Glomerular visceral epithelial cell (primary cell): ENCODE results near the gene PDCD1.
"Not testable (repeated sequence)": the region's sequence is repeated elsewhere in the genome, so short reads cannot be mapped to it uniquely, and the experiment has no call there.

Experiments used
- DNase-seq: peaks from one replicate; pipeline ENCODE4 v3.0.0-alpha.2; 2016; ENCODE audit errors: extremely low spot score

PDCD1 gene

DNA sequence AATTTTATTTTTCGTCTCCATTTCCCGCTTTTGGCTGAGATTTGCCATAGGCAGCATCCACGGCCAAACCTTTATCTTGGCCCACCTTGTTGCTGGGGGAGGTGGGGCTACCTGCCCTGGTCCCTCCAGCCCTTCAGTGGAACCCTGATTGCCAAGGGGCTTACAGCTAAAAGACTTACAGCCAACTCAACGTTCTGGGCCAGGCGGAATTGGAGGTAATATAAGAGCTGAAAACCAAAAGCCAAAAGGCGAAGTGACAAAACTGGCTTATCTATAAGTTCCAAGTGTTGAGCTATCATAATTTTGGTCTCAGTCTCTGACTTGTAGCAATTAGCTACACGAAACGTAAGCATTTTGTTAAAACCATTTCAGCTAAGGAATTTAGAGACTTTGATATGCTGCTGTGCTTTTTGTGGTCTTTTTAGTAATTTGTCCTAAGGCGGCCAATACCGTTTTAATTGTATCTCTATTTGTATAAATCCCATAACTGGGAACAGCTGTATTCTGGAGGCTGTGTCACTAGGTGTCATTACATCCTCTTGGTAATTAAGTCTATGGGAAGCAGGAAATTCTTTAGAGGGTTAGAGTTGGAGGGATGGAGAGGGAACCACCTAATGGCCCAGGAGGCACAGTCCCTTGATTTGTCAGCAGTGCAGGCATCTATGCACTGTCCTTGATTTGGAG is 24.0 kb downstream of the PDCD1 start:
- DNase-seq = no peak

- not testable (repeated sequence) for DNase-seq
These were observed 24.8 kb downstream of the PDCD1 start for GRCh38 chr2:241833756-241834526.

GRCh38 chr2:241833101-241833663 is 25.5 kb downstream of the PDCD1 start:
- DNase-seq = no peak

DNA sequence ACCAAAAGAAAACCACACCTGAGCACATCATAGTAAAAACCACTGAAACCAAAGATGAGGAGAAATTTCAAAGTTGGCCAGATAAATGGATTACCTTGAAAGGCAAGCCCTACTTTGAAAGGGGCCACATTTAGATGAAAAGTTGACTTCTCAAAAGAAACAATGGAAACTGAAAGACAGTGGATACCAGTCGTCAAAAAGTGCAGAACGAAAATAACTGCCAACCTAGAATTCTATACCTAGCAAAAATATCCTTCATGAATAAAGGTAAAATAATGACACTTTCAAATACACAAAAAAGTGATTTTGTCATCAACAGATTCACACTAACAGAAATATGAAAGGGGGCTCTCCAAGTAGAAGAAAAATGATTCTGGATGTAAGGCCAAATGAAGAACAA is 31.3 kb downstream of the PDCD1 start:
- DNase-seq = no peak

GRCh38 chr2:241823531-241824437 is 34.9 kb downstream of the PDCD1 start:
- DNase-seq = not testable (repeated sequence)

DNA sequence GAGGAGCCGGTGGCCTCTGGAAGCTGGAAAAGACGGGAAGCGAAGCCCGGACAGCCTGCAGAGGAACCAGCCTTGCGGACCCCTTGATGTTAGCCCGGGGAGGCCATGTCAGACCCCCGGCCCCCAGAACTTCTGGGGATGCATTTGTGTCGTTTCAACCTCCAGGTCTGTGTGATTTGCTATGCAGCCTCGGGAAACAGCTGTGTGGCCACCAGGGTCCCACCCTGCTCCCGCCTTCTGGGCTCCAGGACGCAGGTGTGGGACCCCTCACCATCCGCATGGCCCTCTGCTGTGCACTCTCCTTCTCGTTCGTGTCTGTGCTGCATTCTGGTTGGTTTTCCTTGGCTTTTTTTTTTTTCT is 36.5 kb downstream of the PDCD1 start:
- DNase-seq = no peak

DNA sequence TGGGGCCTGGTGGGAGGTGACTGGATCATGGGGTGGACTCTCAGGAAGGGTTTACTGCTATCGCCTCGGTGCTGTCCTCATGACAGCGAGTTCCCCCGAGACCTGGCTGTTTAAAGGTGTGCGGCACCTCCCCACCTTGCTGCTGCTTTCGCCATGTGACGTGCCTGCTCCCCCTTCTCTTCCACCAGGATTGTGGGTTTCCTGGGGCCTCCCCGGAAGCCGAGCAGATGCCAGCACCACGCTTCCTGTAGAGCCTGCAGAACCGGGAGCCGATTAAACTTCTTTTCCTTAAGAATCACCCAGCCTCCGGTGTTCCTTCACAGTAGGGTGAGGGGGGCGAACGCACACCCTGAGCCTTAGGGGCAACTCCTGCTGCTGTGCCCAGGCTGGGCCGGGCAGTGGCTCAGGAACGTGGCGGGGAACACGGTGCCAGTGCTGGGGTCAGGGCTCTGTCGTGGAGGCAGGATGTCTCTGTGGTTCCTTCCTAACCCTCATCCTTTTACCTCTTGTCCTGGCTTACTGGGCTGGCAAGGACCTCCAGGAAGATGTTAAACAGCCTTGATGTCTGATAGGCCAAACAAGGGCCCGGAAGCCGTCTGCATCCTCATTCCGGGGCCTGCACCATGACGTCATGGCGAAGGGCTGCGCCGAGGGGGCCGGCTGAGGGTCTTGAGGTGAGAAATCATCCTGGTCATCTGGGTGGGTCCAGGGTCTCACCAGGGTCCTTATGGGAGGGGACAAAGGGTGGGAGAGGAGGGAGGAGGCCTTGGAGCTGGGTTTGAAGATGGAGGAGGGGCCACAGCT is 37.0 kb downstream of the PDCD1 start:
- no peak for DNase-seq

DNA sequence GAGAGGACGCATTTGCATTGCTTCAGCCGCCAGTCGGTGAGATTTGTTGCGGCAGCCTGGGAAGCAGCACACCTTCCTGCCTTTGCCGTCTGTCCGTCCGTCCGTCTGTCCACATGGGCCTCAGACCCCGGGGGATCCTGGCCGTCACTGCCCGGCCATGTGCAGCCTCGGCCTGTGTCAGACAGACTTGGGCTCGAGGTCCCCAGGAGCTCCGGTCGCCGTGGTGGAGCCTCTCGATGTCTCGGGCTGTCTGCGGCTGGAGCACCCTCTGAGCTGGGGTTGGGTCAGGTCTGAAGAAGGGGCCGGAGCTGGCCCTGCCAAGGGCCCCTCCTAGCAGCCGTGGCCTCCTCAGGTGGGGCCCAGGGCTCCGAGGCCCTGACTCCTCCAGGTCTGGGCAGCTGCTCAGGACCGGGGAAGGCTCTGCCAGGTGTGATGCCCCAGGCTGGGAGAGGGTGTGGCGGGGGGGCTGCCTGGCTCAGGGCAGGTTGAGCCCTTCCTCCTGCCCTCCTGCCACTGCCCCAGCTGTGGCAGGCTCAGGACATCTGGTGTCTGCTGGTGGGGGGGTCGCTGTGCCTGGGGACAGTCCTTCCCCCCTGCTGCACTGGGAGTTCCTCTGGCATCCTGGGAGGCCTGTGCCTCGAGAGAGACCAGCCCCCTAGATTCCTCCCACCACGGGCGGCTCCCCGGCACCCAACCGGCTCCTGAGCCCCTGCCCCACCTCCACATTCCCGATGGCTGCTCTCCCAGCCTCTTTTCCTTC is 37.9 kb downstream of the PDCD1 start:
- DNase-seq = no peak

- DNase-seq = not testable (repeated sequence)
These were observed 38.6 kb downstream of the PDCD1 start for GRCh38 chr2:241819947-241820624.

GRCh38 chr2:241818943-241819270 is 39.8 kb downstream of the PDCD1 start:
- no peak for DNase-seq

DNA sequence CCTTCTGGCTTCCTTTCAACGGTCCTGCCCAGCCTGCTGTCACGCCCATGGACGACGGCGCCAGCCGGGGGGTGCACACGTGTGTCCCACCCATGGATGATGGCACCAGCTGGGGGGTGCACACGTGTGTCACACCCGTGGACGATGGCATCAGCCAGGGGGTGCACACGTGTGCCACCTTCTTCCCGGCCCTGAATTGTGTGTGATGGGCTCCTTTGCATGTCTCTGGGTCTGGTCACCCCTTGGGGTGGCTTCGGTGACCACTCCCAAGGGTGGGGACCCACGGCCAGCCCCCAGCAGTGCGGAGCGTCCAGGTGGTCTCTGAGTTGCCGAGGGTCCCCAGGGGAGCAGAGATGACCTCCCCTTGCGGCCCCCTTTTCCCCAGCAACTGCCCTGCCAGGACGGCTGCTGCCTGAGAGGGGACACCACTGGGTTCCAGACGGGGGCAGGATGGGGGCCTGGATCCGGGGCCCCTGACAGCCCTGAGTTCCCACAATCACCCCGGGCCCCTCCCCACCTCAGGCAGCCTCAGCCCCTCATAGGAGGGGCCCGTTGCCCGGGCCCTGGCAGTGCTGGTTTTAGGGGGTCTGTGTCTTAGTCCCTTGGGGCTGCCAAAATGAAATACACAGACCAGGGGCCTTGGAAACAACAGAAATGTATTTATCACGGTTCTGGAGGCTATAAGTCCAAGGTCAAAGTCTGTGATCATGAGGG is 40.3 kb downstream of the PDCD1 start:
- DNase-seq = no peak

DNA sequence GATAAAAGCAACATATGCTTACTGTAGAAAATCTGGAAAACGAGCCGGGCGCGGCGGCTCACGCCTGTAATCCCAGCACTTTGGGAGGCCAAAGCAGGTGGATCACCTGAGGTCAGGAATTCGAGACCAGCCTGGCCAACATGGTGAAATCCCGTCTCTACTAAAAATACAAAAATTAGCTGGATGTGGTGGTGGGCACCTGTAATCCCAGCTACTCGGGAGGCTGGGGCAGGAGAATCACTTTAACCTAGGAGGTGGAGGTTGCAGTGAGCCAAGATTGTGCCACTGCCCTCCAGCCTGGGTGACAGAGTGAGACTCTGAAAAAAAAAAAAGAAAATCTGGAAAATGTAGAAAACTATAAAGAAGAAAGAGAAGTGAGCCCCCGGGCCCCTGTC is 40.9 kb downstream of the PDCD1 start:
- DNase-seq = not testable (repeated sequence)

DNA sequence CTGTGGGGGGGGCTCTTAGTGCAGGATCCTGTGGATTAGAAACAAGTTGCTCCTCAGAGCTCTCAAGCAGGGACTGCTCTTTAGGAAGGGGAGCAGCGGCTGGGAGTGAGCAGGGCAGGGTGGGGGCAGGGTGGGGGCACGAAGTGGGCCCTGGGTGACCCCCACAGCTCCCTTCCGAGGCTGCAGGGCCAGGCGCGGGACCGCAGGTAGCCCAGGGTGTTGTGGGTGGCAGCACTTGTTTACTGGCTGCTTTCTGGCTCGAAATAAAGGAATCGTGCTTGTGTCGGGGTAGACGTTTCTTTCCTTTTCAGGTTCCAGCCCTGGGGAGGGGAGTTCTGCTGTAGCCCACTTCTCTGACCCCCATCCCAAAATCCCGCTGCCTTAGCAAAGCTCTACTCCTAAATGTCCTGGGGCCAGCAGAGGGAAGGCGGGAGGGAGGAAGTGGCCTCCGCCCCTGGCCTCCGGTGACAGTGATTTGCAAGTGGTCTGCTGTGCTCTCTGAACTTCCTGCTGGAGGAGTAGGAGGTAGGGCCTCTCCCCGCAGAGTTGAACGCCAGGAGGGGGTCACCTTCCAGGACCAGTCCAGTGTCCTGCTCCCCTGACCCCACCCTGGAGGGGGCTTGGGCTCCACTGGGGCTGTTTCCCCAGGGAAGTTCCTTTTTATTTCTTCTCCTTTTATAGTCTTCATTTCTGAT is 41.4 kb downstream of the PDCD1 start:
- no peak for DNase-seq

DNA sequence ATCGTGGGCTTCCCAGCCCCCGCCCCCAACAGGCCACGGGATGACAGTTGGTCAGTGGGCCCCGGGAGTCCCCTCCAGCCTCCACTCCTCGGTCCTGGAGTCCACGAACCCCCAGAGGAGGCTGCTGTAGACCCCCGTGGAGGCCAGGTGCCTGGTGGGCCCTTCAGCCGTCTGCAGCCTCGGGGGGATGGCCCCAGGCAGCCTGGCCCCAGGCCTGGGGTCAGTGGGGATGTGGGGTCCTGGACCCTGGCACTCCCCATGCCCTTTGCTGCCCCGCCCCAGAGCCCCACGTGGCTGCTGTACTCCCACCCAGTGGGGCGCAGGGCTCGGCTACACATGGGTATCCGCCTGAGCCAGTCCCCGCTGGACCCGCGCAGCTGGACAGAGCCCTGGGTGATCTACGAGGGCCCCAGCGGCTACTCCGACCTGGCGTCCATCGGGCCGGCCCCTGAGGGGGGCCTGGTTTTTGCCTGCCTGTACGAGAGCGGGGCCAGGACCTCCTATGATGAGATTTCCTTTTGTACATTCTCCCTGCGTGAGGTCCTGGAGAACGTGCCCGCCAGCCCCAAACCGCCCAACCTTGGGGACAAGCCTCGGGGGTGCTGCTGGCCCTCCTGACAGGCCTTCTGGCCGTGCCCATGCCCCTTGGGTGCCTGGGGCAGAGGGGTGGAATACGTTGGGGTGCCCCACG is 42.1 kb downstream of the PDCD1 start:
- no peak for DNase-seq

DNA sequence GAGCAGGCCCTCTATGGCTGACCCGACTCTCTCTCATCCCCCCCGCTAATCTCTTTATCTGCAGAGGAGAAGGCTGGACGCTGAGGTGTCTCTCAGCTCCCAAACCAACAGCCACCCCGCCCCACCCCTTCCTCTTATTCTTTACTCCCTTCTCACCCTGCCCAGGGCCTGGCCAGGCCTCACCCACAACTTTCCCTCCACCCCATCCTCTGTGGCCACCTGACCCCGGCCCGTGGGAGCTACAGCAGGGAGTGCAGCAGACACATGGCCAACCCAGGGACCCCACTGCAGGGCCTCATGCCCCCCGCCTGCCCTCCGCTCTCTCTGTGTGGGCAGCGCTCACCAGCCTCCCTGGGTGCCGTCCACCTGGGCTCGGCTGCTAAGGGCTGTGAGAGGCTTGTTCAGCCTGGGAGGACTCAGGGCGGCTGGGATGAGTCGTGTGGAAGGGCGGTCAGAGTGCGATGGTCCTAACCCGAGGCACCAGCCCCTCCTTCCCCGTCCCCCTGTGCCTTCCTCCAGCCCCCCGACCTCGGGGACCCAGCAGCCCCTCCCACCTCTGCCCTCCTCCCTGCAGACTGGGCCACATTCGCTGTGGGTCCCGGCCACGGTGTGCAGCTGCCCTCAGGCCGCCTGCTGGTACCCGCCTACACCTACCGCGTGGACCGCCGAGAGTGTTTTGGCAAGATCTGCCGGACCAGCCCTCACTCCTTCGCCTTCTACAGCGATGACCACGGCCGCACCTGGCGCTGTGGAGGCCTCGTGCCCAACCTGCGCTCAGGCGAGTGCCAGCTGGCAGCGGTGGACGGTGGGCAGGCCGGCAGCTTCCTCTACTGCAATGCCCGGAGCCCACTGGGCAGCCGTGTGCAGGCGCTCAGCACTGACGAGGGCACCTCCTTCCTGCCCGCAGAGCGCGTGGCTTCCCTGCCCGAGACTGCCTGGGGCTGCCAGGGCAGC is 42.9 kb downstream of the PDCD1 start:
- no peak for DNase-seq

DNA sequence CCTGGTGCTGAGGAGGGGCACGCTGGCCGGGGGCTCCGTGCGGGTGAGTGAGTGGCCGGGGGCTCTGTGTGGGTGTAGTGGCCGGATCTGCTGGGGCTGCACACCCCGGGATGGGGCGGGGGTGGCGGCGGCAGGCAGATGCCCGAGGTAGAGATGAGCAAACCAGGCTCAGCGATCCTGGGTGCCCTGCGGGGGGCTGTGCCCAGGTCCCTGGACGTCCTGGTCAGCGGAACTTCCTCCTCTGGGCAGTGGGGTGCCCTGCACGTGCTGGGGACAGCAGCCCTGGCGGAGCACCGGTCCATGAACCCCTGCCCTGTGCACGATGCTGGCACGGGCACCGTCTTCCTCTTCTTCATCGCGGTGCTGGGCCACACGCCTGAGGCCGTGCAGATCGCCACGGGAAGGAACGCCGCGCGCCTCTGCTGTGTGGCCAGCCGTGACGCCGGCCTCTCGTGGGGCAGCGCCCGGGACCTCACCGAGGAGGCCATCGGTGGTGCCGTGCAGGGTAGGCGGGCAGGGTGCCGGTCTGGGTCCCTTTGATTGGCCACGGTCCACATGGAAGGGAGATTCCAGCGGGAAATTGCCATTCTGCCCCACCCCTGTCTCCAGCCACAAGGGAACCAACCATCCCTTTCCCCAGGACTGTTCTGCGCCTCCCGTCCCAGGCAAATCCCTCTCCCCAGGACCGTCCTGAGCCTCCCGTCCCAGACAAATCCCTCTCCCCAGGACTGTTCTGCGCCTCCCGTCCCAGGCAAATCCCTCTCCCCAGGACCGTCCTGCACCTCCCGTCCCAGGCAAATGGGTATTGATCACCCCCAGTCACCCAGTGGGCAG is 43.8 kb downstream of the PDCD1 start:
- no peak for DNase-seq
